Cardiac fibroblast (primary cell): ENCODE data around the gene CDH11.
A peak's percentile ranks its signal among the peaks of the same experiment; 100 is the strongest.

Experiments used
- DNase-seq, 2 donors: peaks; one replicate each; pipeline versions ENCODE4 v3.0.0 to v3.0.0-alpha.2; 2010; ENCODE audit warnings: low read depth in 2 of 2
- H3K4me3 ChIP-seq, 2 donors: replicated peaks in 1 of 2; 1 replicate in 1 of 2; 2 replicates in 1 of 2; pipeline ENCODE4 v1.5.1; 2011; ENCODE audit warnings: low read depth in 2 of 2, low read length in 2 of 2, mild to moderate bottlenecking in 2 of 2, moderate library complexity in 1 of 2
- TF ChIP-seq, protein P1 (sequence below): IDR thresholded peaks from one replicate; pipeline ENCODE4 v1.5.1; 2011; ENCODE audit warnings: low read depth, mild to moderate bottlenecking, low read length, inconsistent platforms

The CDH11 gene

DNA sequence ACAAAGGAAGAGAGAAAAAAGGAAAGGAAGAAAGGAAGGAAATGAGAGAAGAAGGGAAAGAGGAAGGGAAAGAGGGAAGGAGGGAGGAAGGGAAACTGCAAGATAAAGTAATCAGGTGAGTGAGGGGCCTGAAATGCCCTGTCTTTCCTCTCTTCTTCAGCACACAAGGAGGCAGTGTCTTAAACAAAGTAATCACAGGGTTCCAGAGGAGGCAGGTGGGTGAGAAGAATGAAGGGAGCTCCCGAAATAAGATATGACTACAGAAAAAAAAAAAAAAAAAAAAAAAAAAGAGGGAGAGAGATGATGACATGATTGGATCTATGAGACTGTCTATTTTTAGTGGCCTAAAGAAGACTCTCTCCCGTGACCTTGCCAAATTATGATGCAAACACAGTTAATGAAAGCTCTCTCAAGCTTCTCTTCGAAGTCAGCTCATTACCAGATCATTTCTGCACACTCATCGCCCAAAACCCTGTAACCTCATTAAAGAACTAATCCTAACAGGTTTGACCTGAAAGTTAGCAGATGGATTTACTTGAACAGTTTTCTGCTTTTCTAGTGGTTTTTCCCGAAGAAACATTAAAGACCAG lies 53.6 kb downstream of the CDH11 start:
- DNase-seq, result peak; percentile 46 to 78
- no peak overlapping the region for H3K4me3 ChIP-seq
- TF ChIP-seq, protein P1, sequence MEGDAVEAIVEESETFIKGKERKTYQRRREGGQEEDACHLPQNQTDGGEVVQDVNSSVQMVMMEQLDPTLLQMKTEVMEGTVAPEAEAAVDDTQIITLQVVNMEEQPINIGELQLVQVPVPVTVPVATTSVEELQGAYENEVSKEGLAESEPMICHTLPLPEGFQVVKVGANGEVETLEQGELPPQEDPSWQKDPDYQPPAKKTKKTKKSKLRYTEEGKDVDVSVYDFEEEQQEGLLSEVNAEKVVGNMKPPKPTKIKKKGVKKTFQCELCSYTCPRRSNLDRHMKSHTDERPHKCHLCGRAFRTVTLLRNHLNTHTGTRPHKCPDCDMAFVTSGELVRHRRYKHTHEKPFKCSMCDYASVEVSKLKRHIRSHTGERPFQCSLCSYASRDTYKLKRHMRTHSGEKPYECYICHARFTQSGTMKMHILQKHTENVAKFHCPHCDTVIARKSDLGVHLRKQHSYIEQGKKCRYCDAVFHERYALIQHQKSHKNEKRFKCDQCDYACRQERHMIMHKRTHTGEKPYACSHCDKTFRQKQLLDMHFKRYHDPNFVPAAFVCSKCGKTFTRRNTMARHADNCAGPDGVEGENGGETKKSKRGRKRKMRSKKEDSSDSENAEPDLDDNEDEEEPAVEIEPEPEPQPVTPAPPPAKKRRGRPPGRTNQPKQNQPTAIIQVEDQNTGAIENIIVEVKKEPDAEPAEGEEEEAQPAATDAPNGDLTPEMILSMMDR, result no peak

GRCh38 chr16:65066651-65067050 lies 55.2 kb downstream of the CDH11 start:
- no peak for DNase-seq
- TF ChIP-seq, protein P1, result no peak
- H3K4me3 ChIP-seq, result no peak overlapping the region

- TF ChIP-seq, protein P1, result no peak
- no peak for DNase-seq
- no peak overlapping the region for H3K4me3 ChIP-seq
Measured at GRCh38 chr16:65065031-65065430, 56.8 kb downstream of the CDH11 start.

DNA sequence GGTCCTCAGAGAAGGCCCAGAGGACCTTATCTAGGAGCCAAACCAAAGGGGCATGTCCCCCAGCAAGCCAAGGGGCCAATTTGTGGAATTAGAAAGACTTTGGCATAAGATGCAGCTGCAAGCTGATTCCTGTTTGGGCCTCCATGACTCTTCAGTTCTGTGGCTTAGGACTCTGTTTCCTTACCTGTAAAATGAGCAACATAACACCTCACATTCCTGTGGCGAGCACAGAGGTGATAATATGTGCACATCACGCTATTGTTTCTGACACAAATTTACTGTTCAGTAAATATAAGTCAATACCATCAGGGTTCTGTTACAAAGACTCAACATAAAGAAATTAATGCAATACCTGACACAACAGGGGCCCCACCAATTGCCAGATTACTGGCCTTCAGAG lies 57.7 kb downstream of the CDH11 start:
- no peak for DNase-seq
- TF ChIP-seq, protein P1, result no peak
- H3K4me3 ChIP-seq, result no peak overlapping the region

GRCh38 chr16:65062736-65063583 lies 58.9 kb downstream of the CDH11 start:
- TF ChIP-seq, protein P1, result no peak
- DNase-seq, result no peak
- H3K4me3 ChIP-seq, result no peak overlapping the region

GRCh38 chr16:65061935-65062518 lies 59.8 kb downstream of the CDH11 start:
- TF ChIP-seq, protein P1, result no peak
- peak in 1 of 2 donors; percentile 39 for DNase-seq
- no peak overlapping the region for H3K4me3 ChIP-seq
